Measurements from ENCODE around the gene MAP2. TPM values are rescaled to one million over a fixed set of nuclear protein-coding genes. Genes with fewer than 3 reads are reported as not detected.

The MAP2 gene
- total RNA-seq, 1 donor from 2014 or later, result 1.9 TPM

DNA sequence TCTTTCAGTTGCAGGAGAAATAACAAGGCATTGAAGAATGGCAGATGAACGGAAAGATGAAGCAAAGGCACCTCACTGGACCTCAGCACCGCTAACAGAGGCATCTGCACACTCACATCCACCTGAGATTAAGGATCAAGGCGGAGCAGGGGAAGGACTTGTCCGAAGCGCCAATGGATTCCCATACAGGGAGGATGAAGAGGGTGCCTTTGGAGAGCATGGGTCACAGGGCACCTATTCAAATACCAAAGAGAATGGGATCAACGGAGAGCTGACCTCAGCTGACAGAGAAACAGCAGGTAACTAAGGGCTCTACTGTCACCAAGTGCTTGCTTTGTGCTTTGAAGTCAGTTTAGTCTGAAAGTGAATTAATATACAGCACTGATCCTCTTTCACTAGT is 229.3 kb downstream of the MAP2 start:
- H3K9me3 Mint-ChIP-seq, result peaks cover 6% of the 10 kb centered on the region
- no peaks in the 10 kb centered on the region for H3K36me3 Mint-ChIP-seq (ENCODE audit: low read depth)
- no peak overlapping the region for H3K4me3 Mint-ChIP-seq
- ChIA-PET CTCF (no interaction called here), POLR2A (no interaction called here)
- TF ChIP-seq, protein P1, sequence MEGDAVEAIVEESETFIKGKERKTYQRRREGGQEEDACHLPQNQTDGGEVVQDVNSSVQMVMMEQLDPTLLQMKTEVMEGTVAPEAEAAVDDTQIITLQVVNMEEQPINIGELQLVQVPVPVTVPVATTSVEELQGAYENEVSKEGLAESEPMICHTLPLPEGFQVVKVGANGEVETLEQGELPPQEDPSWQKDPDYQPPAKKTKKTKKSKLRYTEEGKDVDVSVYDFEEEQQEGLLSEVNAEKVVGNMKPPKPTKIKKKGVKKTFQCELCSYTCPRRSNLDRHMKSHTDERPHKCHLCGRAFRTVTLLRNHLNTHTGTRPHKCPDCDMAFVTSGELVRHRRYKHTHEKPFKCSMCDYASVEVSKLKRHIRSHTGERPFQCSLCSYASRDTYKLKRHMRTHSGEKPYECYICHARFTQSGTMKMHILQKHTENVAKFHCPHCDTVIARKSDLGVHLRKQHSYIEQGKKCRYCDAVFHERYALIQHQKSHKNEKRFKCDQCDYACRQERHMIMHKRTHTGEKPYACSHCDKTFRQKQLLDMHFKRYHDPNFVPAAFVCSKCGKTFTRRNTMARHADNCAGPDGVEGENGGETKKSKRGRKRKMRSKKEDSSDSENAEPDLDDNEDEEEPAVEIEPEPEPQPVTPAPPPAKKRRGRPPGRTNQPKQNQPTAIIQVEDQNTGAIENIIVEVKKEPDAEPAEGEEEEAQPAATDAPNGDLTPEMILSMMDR (IDR thresholded peaks at IDR 0.05), result no peak
- H3K4me1 Mint-ChIP-seq, result no peaks in the 10 kb centered on the region
- intact Hi-C loops (cut with micrococcal nuclease), result no loop called here
- DNase-seq (no peak), ATAC-seq (ENCODE audit: low read depth) (no peak)
- no peaks in the 10 kb centered on the region for H3K27me3 Mint-ChIP-seq
- H3K27ac Mint-ChIP-seq, result no peak overlapping the region

DNA sequence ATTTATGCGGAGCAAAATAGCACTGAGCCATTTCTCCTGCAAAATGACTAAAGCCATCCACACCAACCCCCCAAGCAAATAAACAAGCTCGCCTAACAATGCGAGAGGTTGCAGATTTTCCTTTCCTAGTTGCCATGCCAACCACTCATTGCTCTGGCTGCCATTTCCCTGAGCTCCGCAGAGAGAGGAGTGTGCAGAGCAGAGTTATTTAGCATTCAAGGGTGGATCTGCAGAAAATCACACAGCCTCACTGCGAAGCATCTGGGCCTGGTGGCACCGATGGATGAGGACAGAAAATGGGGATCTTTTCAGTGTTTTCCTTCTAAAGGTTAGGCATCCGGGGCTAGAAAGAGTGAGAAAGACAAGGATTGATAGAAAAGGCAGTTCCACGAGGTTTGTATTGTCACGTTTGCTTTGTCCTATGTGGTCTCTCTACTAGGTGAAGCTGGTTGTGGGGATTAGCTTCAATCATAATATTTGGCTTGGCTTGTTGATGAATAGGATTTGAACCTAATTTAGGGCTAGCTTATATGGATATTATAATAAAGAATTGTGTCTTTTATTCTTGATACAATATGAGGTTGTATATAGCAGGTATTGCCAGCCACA is 237.5 kb downstream of the MAP2 start:
- POLR2A ChIA-PET, result no interaction called here
- TF ChIP-seq, protein P1 (IDR thresholded peaks at IDR 0.05), result no peak
- ATAC-seq (ENCODE audit: low read depth), result no peak
- Mint-ChIP-seq H3K4me3 (no peak overlapping the region), H3K36me3 (ENCODE audit: low read depth) (no peaks in the 10 kb centered on the region), H3K27ac (no peak overlapping the region), H3K9me3 (peaks cover 6% of the 10 kb centered on the region), H3K4me1 (no peaks in the 10 kb centered on the region), H3K27me3 (no peaks in the 10 kb centered on the region)
- no peak for DNase-seq
- CTCF ChIA-PET, result no interaction called here
- intact Hi-C loops (cut with micrococcal nuclease), result no loop called here

DNA sequence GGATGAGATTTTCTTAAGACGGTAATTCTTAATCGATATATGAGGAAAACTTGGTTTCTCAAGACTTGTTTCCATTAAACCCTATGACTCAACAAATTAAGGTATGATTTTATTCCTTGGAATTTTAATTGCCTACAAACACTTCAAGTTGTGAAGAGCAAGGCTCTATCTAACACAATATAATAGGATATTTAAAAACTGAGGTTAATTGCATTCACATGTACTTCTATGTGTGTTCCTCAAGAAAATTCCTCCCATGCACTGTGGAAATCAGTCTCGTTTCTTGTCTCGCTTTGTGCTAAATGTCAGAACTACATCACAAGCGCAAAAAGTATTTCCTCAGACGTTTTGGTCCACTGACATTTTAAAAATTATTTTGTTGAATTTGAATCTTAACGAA is 238.2 kb downstream of the MAP2 start:
- peaks cover 3% of the 10 kb centered on the region for H3K9me3 Mint-ChIP-seq
- TF ChIP-seq, protein P1 (IDR thresholded peaks at IDR 0.05), result no peak
- H3K36me3 Mint-ChIP-seq (ENCODE audit: low read depth), result no peaks in the 10 kb centered on the region
- H3K4me3 Mint-ChIP-seq, result no peak overlapping the region
- H3K27ac Mint-ChIP-seq, result no peak overlapping the region
- ChIA-PET POLR2A (no interaction called here), CTCF (no interaction called here)
- intact Hi-C loops (cut with micrococcal nuclease), result no loop called here
- no peaks in the 10 kb centered on the region for H3K4me1 Mint-ChIP-seq
- ATAC-seq (ENCODE audit: low read depth) (no peak), DNase-seq (no peak)
- H3K27me3 Mint-ChIP-seq, result no peaks in the 10 kb centered on the region

DNA sequence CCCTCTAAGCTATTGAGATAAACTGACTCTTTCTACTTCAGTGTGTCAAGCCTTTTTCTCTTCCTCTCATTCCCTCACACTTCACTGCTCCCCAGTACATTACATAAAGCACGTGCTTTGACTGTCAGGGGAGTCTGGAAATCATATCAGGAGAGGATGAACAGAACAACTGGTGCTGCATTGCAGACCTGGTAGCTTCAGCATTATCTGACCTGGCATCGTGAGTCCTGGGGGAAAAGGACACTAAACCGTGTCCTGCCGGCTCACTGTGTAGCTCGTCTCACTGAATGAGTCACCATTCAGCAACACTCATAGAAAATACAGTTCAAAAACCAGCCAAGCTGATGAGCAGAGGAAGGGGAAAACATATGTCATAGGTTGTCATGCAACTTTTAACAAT is 239.3 kb downstream of the MAP2 start:
- Mint-ChIP-seq H3K36me3 (ENCODE audit: low read depth) (no peaks in the 10 kb centered on the region), H3K9me3 (no peaks in the 10 kb centered on the region), H3K27ac (no peak overlapping the region), H3K27me3 (no peaks in the 10 kb centered on the region), H3K4me1 (no peaks in the 10 kb centered on the region), H3K4me3 (no peak overlapping the region)
- DNase-seq (no peak), ATAC-seq (ENCODE audit: low read depth) (no peak)
- POLR2A ChIA-PET, result no interaction called here
- TF ChIP-seq, protein P1 (IDR thresholded peaks at IDR 0.05), result no peak
- intact Hi-C loops (cut with micrococcal nuclease), result no loop called here
- CTCF ChIA-PET, result no interaction called here

DNA sequence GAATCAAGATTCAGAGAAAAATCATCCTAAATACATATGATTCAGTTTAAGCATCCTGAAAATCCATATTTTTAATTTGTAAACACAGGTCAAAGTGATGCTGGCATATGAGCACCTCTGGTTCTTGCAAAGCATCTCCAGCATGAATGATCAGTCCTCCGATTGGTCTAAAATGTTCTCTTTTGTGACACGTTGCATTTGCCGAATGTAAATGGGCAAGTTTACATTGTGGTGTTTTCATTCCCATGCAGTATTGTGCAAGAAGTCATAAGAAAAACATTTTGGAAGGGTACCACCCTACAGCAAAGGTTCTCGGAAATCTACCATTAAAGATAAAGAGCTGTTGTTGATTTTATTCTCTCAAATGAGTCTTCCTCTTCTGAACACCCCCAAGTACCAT is 239.8 kb downstream of the MAP2 start:
- no peak overlapping the region for H3K27ac Mint-ChIP-seq
- H3K36me3 Mint-ChIP-seq (ENCODE audit: low read depth), result no peaks in the 10 kb centered on the region
- TF ChIP-seq, protein P1 (IDR thresholded peaks at IDR 0.05), result no peak
- ATAC-seq (ENCODE audit: low read depth) (no peak), DNase-seq (no peak)
- CTCF ChIA-PET, result no interaction called here
- H3K4me1 Mint-ChIP-seq, result no peaks in the 10 kb centered on the region
- H3K9me3 Mint-ChIP-seq, result no peaks in the 10 kb centered on the region
- H3K27me3 Mint-ChIP-seq, result no peaks in the 10 kb centered on the region
- POLR2A ChIA-PET, result no interaction called here
- intact Hi-C loops (cut with micrococcal nuclease), result no loop called here
- H3K4me3 Mint-ChIP-seq, result no peak overlapping the region
